SK-N-MC (cell line): Measurements from ENCODE around the gene IGF1R.

Source experiments
- DNase-seq: peaks from one replicate; pipeline ENCODE4 v3.0.0-alpha.2; 2011; ENCODE audit warnings: low read depth, low spot score
- H3K27ac ChIP-seq: fragments of 200-600 bp; sonication (generic); 2 replicates; pipeline ENCODE4 v1.5.1; 2016; ENCODE audit warnings: mixed run types
- H3K36me3 ChIP-seq: fragments of 200-600 bp; sonication (generic); 2 replicates; pipeline ENCODE4 v1.6.1; 2017; ENCODE audit warnings: antibody characterized with exemption, low read length, mixed read lengths; ENCODE audit not compliant: insufficient read depth
- H3K4me3 ChIP-seq: fragments of 200-600 bp; sonication (generic); 2 replicates; pipeline ENCODE4 v1.5.1; 2016
- H3K9ac ChIP-seq: fragments of 200-600 bp; sonication (generic); 2 replicates; pipeline ENCODE4 v1.8.0; 2017; ENCODE audit warnings: mixed run types, mixed read lengths; ENCODE audit not compliant: insufficient read length
- H3K9me3 ChIP-seq: fragments of 200-600 bp; sonication (generic); 2 replicates; pipeline ENCODE4 v1.6.1; 2017; ENCODE audit warnings: low read depth, mild to moderate bottlenecking, antibody characterized with exemption, low read length, moderate library complexity, mixed read lengths
- EZH2 ChIP-seq: fragments of 200-600 bp; sonication (generic); IDR thresholded peaks from one replicate; pipeline ENCODE4 v1.6.1; 2017; ENCODE audit warnings: antibody characterized with exemption
- FOXP2 ChIP-seq: optimal IDR thresholded peaks from 2 replicates; pipeline ENCODE3; 2011; ENCODE audit warnings: mild to moderate bottlenecking, moderate library complexity; ENCODE audit not compliant: insufficient read depth; ENCODE audit errors: extremely low read length, control extremely low read depth
- POLR2AphosphoS5 ChIP-seq: IDR thresholded peaks from 2 replicates; pipeline ENCODE4 v1.6.1; 2012; ENCODE audit warnings: mild to moderate bottlenecking, low read depth, low read length, borderline replicate concordance

The IGF1R gene

GRCh38 chr15:98955331-98955730, 307.0 kb downstream of the IGF1R start:
- peaks cover 7% of the 10 kb centered on the region; the same call in 1 of the 2 replicates for H3K36me3 ChIP-seq

GRCh38 chr15:98955961-98956723, 307.8 kb downstream of the IGF1R start:
- Histone ChIP-seq H3K9me3 (no peaks in the 10 kb centered on the region), H3K4me3 (no peak overlapping the region), H3K9ac (no peak overlapping the region), H3K27ac (no peak overlapping the region), H3K36me3 (peaks cover 14% of the 10 kb centered on the region; the same call in 1 of the 2 replicates)
- no peak for DNase-seq
- TF ChIP-seq POLR2AphosphoS5 = no peak
- no peak for TF ChIP-seq EZH2

More at GRCh38 chr15:98955331-98955730, 307.0 kb downstream of the IGF1R start:
- TF ChIP-seq FOXP2 = no peak
- no peak for TF ChIP-seq EZH2
- TF ChIP-seq POLR2AphosphoS5 = no peak
- Histone ChIP-seq H3K9me3 (no peaks in the 10 kb centered on the region), H3K4me3 (no peak overlapping the region), H3K27ac (no peak overlapping the region), H3K9ac (no peak overlapping the region)
- no peak for DNase-seq

- no peak for TF ChIP-seq FOXP2
- TF ChIP-seq POLR2AphosphoS5 = no peak
- TF ChIP-seq EZH2 = no peak
- H3K9me3 ChIP-seq = peaks cover under 1% of the 10 kb centered on the region; the same call in 1 of the 2 replicates
- no peak for DNase-seq
- H3K27ac ChIP-seq = no peak overlapping the region
- peaks cover 22% of the 10 kb centered on the region; the same call in 1 of the 2 replicates for H3K36me3 ChIP-seq
- H3K9ac ChIP-seq = no peak overlapping the region
- H3K4me3 ChIP-seq = no peak overlapping the region
Observed at GRCh38 chr15:98956796-98957553, 308.6 kb downstream of the IGF1R start.

- Histone ChIP-seq H3K9me3 (peaks cover 3% of the 10 kb centered on the region; the same call in 1 of the 2 replicates), H3K4me3 (no peak overlapping the region), H3K36me3 (peaks cover 29% of the 10 kb centered on the region), H3K27ac (no peak overlapping the region), H3K9ac (no peak overlapping the region)
- TF ChIP-seq FOXP2 = no peak
- TF ChIP-seq POLR2AphosphoS5 = no peak
- TF ChIP-seq EZH2 = no peak
- no peak for DNase-seq
Observed at GRCh38 chr15:98957655-98958054, 309.3 kb downstream of the IGF1R start.

GRCh38 chr15:98958076-98958475, 309.7 kb downstream of the IGF1R start:
- DNase-seq = no peak
- no peak for TF ChIP-seq FOXP2
- no peak for TF ChIP-seq EZH2
- TF ChIP-seq POLR2AphosphoS5 = no peak
- Histone ChIP-seq H3K27ac (no peak overlapping the region), H3K36me3 (peaks cover 30% of the 10 kb centered on the region), H3K9ac (no peak overlapping the region), H3K4me3 (no peak overlapping the region), H3K9me3 (peaks cover 3% of the 10 kb centered on the region; the same call in 1 of the 2 replicates)

- H3K9me3 ChIP-seq = peaks cover 3% of the 10 kb centered on the region; the same call in 1 of the 2 replicates
- H3K9ac ChIP-seq = no peak overlapping the region
- no peak overlapping the region for H3K4me3 ChIP-seq
- TF ChIP-seq EZH2 (no peak), POLR2AphosphoS5 (no peak), FOXP2 (no peak)
- no peak overlapping the region for H3K27ac ChIP-seq
- peaks cover 30% of the 10 kb centered on the region for H3K36me3 ChIP-seq
- no peak for DNase-seq
Observed at GRCh38 chr15:98958918-98959639, 310.7 kb downstream of the IGF1R start.

GRCh38 chr15:98959640-98960007, 311.3 kb downstream of the IGF1R start:
- H3K36me3 ChIP-seq = peaks cover 30% of the 10 kb centered on the region
- H3K4me3 ChIP-seq = no peak overlapping the region
- H3K27ac ChIP-seq = no peak overlapping the region
- no peak for TF ChIP-seq POLR2AphosphoS5
- TF ChIP-seq EZH2 = no peak
- no peak for TF ChIP-seq FOXP2
- no peak overlapping the region for H3K9ac ChIP-seq
- H3K9me3 ChIP-seq = peaks cover 3% of the 10 kb centered on the region; the same call in 1 of the 2 replicates
- DNase-seq = no peak

- TF ChIP-seq FOXP2 (no peak), POLR2AphosphoS5 (no peak), EZH2 (no peak)
- no peak for DNase-seq
- peaks cover 30% of the 10 kb centered on the region for H3K36me3 ChIP-seq
- no peak overlapping the region for H3K9ac ChIP-seq
- no peak overlapping the region for H3K27ac ChIP-seq
- H3K9me3 ChIP-seq = peaks cover 3% of the 10 kb centered on the region; the same call in 1 of the 2 replicates
- H3K4me3 ChIP-seq = no peak overlapping the region
Observed at GRCh38 chr15:98960555-98961050, 312.3 kb downstream of the IGF1R start.
